Stimulated activated effector memory CD8-positive, alpha-beta T cell treated with anti-CD3 and anti-CD28 coated beads, Interleukin-12 subunit alpha, Interleukin-12 subunit beta, amount 100 ng/mL, for 72 hours (primary cell): ENCODE results near the gene AP1AR.
"Not testable (repeated sequence)": the region's sequence is repeated elsewhere in the genome, so short reads cannot be mapped to it uniquely, and the experiment has no call there.

Source experiments
- ATAC-seq: fragments of 150-1000 bp; cut with Tn5 transposase; 2 replicates; pipeline ENCODE4 v1.10.0; 2021
- DNase-seq, 2 donors: peaks; one replicate each; pipeline ENCODE4 v3.0.0; 2021 to 2022; ENCODE audit warnings: low spot score in 2 of 2
- H3K27ac Mint-ChIP-seq: one replicate; pipeline ENCODE4 v1.8.0; 2022; ENCODE audit warnings: mild to moderate bottlenecking, mixed read lengths
- H3K36me3 Mint-ChIP-seq: one replicate; pipeline ENCODE4 v1.8.0; 2022; ENCODE audit warnings: mild to moderate bottlenecking, mixed read lengths
- H3K4me1 Mint-ChIP-seq: one replicate; pipeline ENCODE4 v1.8.0; 2022; ENCODE audit warnings: mixed read lengths
- H3K4me3 Mint-ChIP-seq: one replicate; pipeline ENCODE4 v1.8.0; 2022; ENCODE audit warnings: mild to moderate bottlenecking, mixed read lengths
- H3K9me3 Mint-ChIP-seq: one replicate; pipeline ENCODE4 v1.8.0; 2022; ENCODE audit warnings: mixed read lengths

Gene AP1AR

GRCh38 chr4:112231779-112232713 is at the start of gene AP1AR:
Gene AP1AR, plus strand, starts transcription at chr4:112231787. Its CDS starts 305 bp downstream, at chr4:112232092.
- H3K4me3 Mint-ChIP-seq = peak within 1 kb of the TSS; percentile 93
- DNase-seq (peak; percentile 80 to 96), ATAC-seq (peak; percentile 78)
- peaks cover 17% of the 10 kb centered on the region for H3K4me1 Mint-ChIP-seq
- no peaks in the 10 kb centered on the region for H3K9me3 Mint-ChIP-seq
- H3K36me3 Mint-ChIP-seq = peaks cover 15% of the 10 kb centered on the region
- peak within 1 kb of the TSS; percentile 97 for H3K27ac Mint-ChIP-seq

GRCh38 chr4:112182604-112183003 is 49.0 kb upstream of the AP1AR start:
- no peak overlapping the region for H3K27ac Mint-ChIP-seq
- no peak overlapping the region for H3K4me3 Mint-ChIP-seq
- peaks cover 36% of the 10 kb centered on the region for H3K36me3 Mint-ChIP-seq
- peaks cover 29% of the 10 kb centered on the region for H3K4me1 Mint-ChIP-seq
- ATAC-seq = no peak
- DNase-seq = no peak
- no peaks in the 10 kb centered on the region for H3K9me3 Mint-ChIP-seq

GRCh38 chr4:112183252-112183651 is 48.3 kb upstream of the AP1AR start:
- ATAC-seq = peak; percentile 34
- Mint-ChIP-seq H3K36me3 (peaks cover 43% of the 10 kb centered on the region), H3K9me3 (no peaks in the 10 kb centered on the region), H3K27ac (no peak overlapping the region), H3K4me1 (peaks cover 29% of the 10 kb centered on the region), H3K4me3 (peak overlapping the region; percentile 5)
- DNase-seq = no peak

GRCh38 chr4:112184438-112184837 is 47.1 kb upstream of the AP1AR start:
- Mint-ChIP-seq H3K4me3 (no peak overlapping the region), H3K4me1 (peaks cover 22% of the 10 kb centered on the region), H3K9me3 (no peaks in the 10 kb centered on the region), H3K27ac (no peak overlapping the region), H3K36me3 (peaks cover 40% of the 10 kb centered on the region)
- no peak for DNase-seq
- peak; percentile 90 for ATAC-seq

- H3K4me3 Mint-ChIP-seq = no peak overlapping the region
- H3K4me1 Mint-ChIP-seq = peaks cover 22% of the 10 kb centered on the region
- DNase-seq = no peak
- ATAC-seq = peak; percentile 36
- peaks cover 47% of the 10 kb centered on the region for H3K36me3 Mint-ChIP-seq
- no peaks in the 10 kb centered on the region for H3K9me3 Mint-ChIP-seq
- H3K27ac Mint-ChIP-seq = no peak overlapping the region
Observed at GRCh38 chr4:112185334-112185733, 46.3 kb upstream of the AP1AR start.

- no peak for DNase-seq
- Mint-ChIP-seq H3K36me3 (peaks cover 41% of the 10 kb centered on the region), H3K4me3 (no peak overlapping the region), H3K4me1 (peaks cover 22% of the 10 kb centered on the region), H3K9me3 (no peaks in the 10 kb centered on the region), H3K27ac (no peak overlapping the region)
- no peak for ATAC-seq
Observed at GRCh38 chr4:112185740-112186670, 45.6 kb upstream of the AP1AR start.

GRCh38 chr4:112189754-112190153 is 41.8 kb upstream of the AP1AR start:
- H3K4me1 Mint-ChIP-seq = no peaks in the 10 kb centered on the region
- H3K9me3 Mint-ChIP-seq = no peaks in the 10 kb centered on the region
- DNase-seq (no peak), ATAC-seq (no peak)
- H3K4me3 Mint-ChIP-seq = no peak overlapping the region
- peaks cover 32% of the 10 kb centered on the region for H3K36me3 Mint-ChIP-seq
- H3K27ac Mint-ChIP-seq = no peak overlapping the region

- H3K4me1 Mint-ChIP-seq = no peaks in the 10 kb centered on the region
- no peak for ATAC-seq
- DNase-seq = no peak
- no peak overlapping the region for H3K27ac Mint-ChIP-seq
- H3K36me3 Mint-ChIP-seq = peaks cover 32% of the 10 kb centered on the region
- H3K9me3 Mint-ChIP-seq = no peaks in the 10 kb centered on the region
- no peak overlapping the region for H3K4me3 Mint-ChIP-seq
Observed at GRCh38 chr4:112190684-112191083, 40.9 kb upstream of the AP1AR start.

GRCh38 chr4:112196461-112196860 is 35.1 kb upstream of the AP1AR start:
- Mint-ChIP-seq H3K4me1 (peaks cover 17% of the 10 kb centered on the region), H3K27ac (no peak overlapping the region), H3K36me3 (no peaks in the 10 kb centered on the region), H3K4me3 (no peak overlapping the region), H3K9me3 (no peaks in the 10 kb centered on the region)
- DNase-seq = no peak
- ATAC-seq = no peak

GRCh38 chr4:112199041-112199440 is 32.5 kb upstream of the AP1AR start:
- Mint-ChIP-seq H3K4me1 (peaks cover 17% of the 10 kb centered on the region), H3K36me3 (no peaks in the 10 kb centered on the region), H3K27ac (no peak overlapping the region), H3K9me3 (no peaks in the 10 kb centered on the region), H3K4me3 (peak overlapping the region; percentile 2)
- ATAC-seq (peak; percentile 5), DNase-seq (no peak)

- peaks cover 17% of the 10 kb centered on the region for H3K4me1 Mint-ChIP-seq
- no peaks in the 10 kb centered on the region for H3K9me3 Mint-ChIP-seq
- DNase-seq (no peak), ATAC-seq (peak; percentile 54)
- no peak overlapping the region for H3K4me3 Mint-ChIP-seq
- no peaks in the 10 kb centered on the region for H3K36me3 Mint-ChIP-seq
- H3K27ac Mint-ChIP-seq = no peak overlapping the region
Observed at GRCh38 chr4:112201915-112202505, 29.6 kb upstream of the AP1AR start.

- no peak overlapping the region for H3K27ac Mint-ChIP-seq
- no peak for DNase-seq
- ATAC-seq = no peak
- no peaks in the 10 kb centered on the region for H3K9me3 Mint-ChIP-seq
- H3K36me3 Mint-ChIP-seq = no peaks in the 10 kb centered on the region
- H3K4me3 Mint-ChIP-seq = no peak overlapping the region
- H3K4me1 Mint-ChIP-seq = peaks cover 17% of the 10 kb centered on the region
Observed at GRCh38 chr4:112203593-112203992, 28.0 kb upstream of the AP1AR start.

GRCh38 chr4:112206431-112206830 is 25.2 kb upstream of the AP1AR start:
- DNase-seq (no peak), ATAC-seq (no peak)
- H3K4me1 Mint-ChIP-seq = no peaks in the 10 kb centered on the region
- H3K9me3 Mint-ChIP-seq = no peaks in the 10 kb centered on the region
- no peak overlapping the region for H3K4me3 Mint-ChIP-seq
- no peak overlapping the region for H3K27ac Mint-ChIP-seq
- no peaks in the 10 kb centered on the region for H3K36me3 Mint-ChIP-seq

GRCh38 chr4:112208137-112209095 is 23.2 kb upstream of the AP1AR start:
- not testable (repeated sequence) for H3K36me3 Mint-ChIP-seq

More at GRCh38 chr4:112208137-112209095, 23.2 kb upstream of the AP1AR start:
- H3K9me3 Mint-ChIP-seq, DNase-seq, H3K4me3 Mint-ChIP-seq, H3K27ac Mint-ChIP-seq, ATAC-seq, H3K4me1 Mint-ChIP-seq: not testable (repeated sequence)
